Fibroblast of villous mesenchyme (primary cell): Measurements from ENCODE around the gene TMPRSS13. TPM values are rescaled to one million over a fixed set of nuclear protein-coding genes. Genes with fewer than 3 reads are reported as not detected.

Experiments
- DNase-seq: peaks from one replicate; pipeline ENCODE4 v3.0.0-alpha.2; 2010; ENCODE audit warnings: low read depth
- H3K4me3 ChIP-seq: 2 replicates; pipeline ENCODE4 v1.5.1; 2011; ENCODE audit warnings: low read depth, mild to moderate bottlenecking, low read length
- CTCF ChIP-seq: IDR thresholded peaks from 2 replicates; pipeline ENCODE4 v1.5.1; 2012; ENCODE audit warnings: low read depth, mild to moderate bottlenecking, low read length; ENCODE audit not compliant: insufficient read depth
- total RNA-seq: library from RNA; depleted of rRNA; stranded (reverse); fragments of >200 nt; gene quantifications from 2 replicates; pipeline ENCODE4 v1.2.3, GENCODE V29; 2012

The TMPRSS13 gene
- total RNA-seq, 1 donor: not detected

GRCh38 chr11:117918366-117919255 lies 10.6 kb downstream of the TMPRSS13 start:
- no peak for TF ChIP-seq CTCF
- no peak overlapping the region for H3K4me3 ChIP-seq
- DNase-seq: no peak

GRCh38 chr11:117917591-117918151 lies 11.5 kb downstream of the TMPRSS13 start:
- no peak overlapping the region for H3K4me3 ChIP-seq
- TF ChIP-seq CTCF: no peak
- no peak for DNase-seq

- no peak for TF ChIP-seq CTCF
- no peak for DNase-seq
- no peak overlapping the region for H3K4me3 ChIP-seq
These were observed 12.2 kb downstream of the TMPRSS13 start for GRCh38 chr11:117916956-117917355.

- no peak for DNase-seq
These were observed 13.4 kb downstream of the TMPRSS13 start for GRCh38 chr11:117915672-117916235.

GRCh38 chr11:117914991-117915618 lies 14.1 kb downstream of the TMPRSS13 start:
- no peak overlapping the region for H3K4me3 ChIP-seq
- TF ChIP-seq CTCF: no peak
- no peak for DNase-seq

More at GRCh38 chr11:117915672-117916235, 13.4 kb downstream of the TMPRSS13 start:
- no peak overlapping the region for H3K4me3 ChIP-seq
- TF ChIP-seq CTCF: no peak

- TF ChIP-seq CTCF: no peak
- DNase-seq: no peak
- no peak overlapping the region for H3K4me3 ChIP-seq
These were observed 14.8 kb downstream of the TMPRSS13 start for GRCh38 chr11:117914398-117914761.
